ENCODE data around the gene CCL17. TPM values are rescaled to one million over a fixed set of nuclear protein-coding genes. Genes with fewer than 3 reads are reported as not detected.

The CCL17 gene
- total RNA-seq, 2 experiments from 2014 or later: not detected

- TF ChIP-seq CTCF (conservative IDR thresholded peaks at IDR 0.05; ENCODE audit: low read length) (peak; percentile 70), EZH2phosphoT487 (IDR thresholded peaks at IDR 0.05; ENCODE audit: borderline replicate concordance, low read depth, low read length) (no peak)
- Histone ChIP-seq H3K27ac (ENCODE audit: low read depth, low read length, poor library complexity, severe bottlenecking) (no peak overlapping the region), H4K20me1 (ENCODE audit: insufficient read depth, low read length) (no peaks in the 10 kb centered on the region), H3K9me2 (ENCODE audit: insufficient read depth, low read length) (no peaks in the 10 kb centered on the region), H3K79me2 (ENCODE audit: insufficient read depth, low read depth, low read length) (no peaks in the 10 kb centered on the region), H3K9me3 (ENCODE audit: low read length) (no peaks in the 10 kb centered on the region), H3K4me3 (ENCODE audit: low read depth, low read length, poor library complexity, severe bottlenecking) (no peak overlapping the region), H2AFZ (ENCODE audit: low read length) (no peak overlapping the region), H3K4me2 (ENCODE audit: low read length) (no peak overlapping the region), H3K36me3 (ENCODE audit: insufficient read depth, low read length) (peaks cover 3% of the 10 kb centered on the region), H3K4me1 (ENCODE audit: insufficient read depth, low read length, poor library complexity, severe bottlenecking) (peaks cover 10% of the 10 kb centered on the region)
- ChIA-PET POLR2A (interaction anchor here (0.9 kb wide), 1 partner anchor 9 kb away, joined by 3 read pairs; no protein-coding TSS in a partner anchor), CTCF (ENCODE audit: unreplicated experiment) (interaction anchor here (0.5 kb wide), 2 partner anchors 135 to 241 kb away, joined by 3 read pairs; no protein-coding TSS in a partner anchor)
- DNase-seq (ENCODE audit: low spot score): peak; percentile 23
- intact Hi-C loops (cut with micrococcal nuclease; ENCODE audit: unreplicated experiment): no loop called here
- no TSS peak for BruUV-seq (replicated peaks)
Measured at GRCh38 chr16:57422026-57422944, 17.7 kb downstream of the CCL17 start.

- no peak for TF ChIP-seq EZH2phosphoT487 (IDR thresholded peaks at IDR 0.05; ENCODE audit: borderline replicate concordance, low read depth, low read length)
- TF ChIP-seq CTCF (conservative IDR thresholded peaks at IDR 0.05; ENCODE audit: low read length): no peak
- no TSS peak for BruUV-seq (replicated peaks)
- H3K4me2 ChIP-seq (ENCODE audit: low read length): no peak overlapping the region
- no peaks in the 10 kb centered on the region for H4K20me1 ChIP-seq (ENCODE audit: insufficient read depth, low read length)
- DNase-seq (ENCODE audit: low spot score): no peak
- no peak overlapping the region for H3K4me3 ChIP-seq (ENCODE audit: low read depth, low read length, poor library complexity, severe bottlenecking)
- no peak overlapping the region for H3K27ac ChIP-seq (ENCODE audit: low read depth, low read length, poor library complexity, severe bottlenecking)
- ChIA-PET POLR2A (no interaction called here), CTCF (ENCODE audit: unreplicated experiment) (interaction anchor here (0.5 kb wide), 1 partner anchor 136 kb away, joined by 3 read pairs; no protein-coding TSS in a partner anchor)
- no peaks in the 10 kb centered on the region for H3K9me3 ChIP-seq (ENCODE audit: low read length)
- intact Hi-C loops (cut with micrococcal nuclease; ENCODE audit: unreplicated experiment): no loop called here
- H2AFZ ChIP-seq (ENCODE audit: low read length): no peak overlapping the region
- H3K79me2 ChIP-seq (ENCODE audit: insufficient read depth, low read depth, low read length): no peaks in the 10 kb centered on the region
- H3K36me3 ChIP-seq (ENCODE audit: insufficient read depth, low read length): peaks cover 11% of the 10 kb centered on the region
- peaks cover 9% of the 10 kb centered on the region for H3K4me1 ChIP-seq (ENCODE audit: insufficient read depth, low read length, poor library complexity, severe bottlenecking)
- H3K9me2 ChIP-seq (ENCODE audit: insufficient read depth, low read length): no peaks in the 10 kb centered on the region
Measured at GRCh38 chr16:57423152-57423551, 18.6 kb downstream of the CCL17 start.

- H3K9me2 ChIP-seq (ENCODE audit: insufficient read depth, low read length): no peaks in the 10 kb centered on the region
- no TSS peak for BruUV-seq (replicated peaks)
- no peak for DNase-seq (ENCODE audit: low spot score)
- H3K4me3 ChIP-seq (ENCODE audit: low read depth, low read length, poor library complexity, severe bottlenecking): no peak overlapping the region
- no peaks in the 10 kb centered on the region for H3K9me3 ChIP-seq (ENCODE audit: low read length)
- POLR2A ChIA-PET: no interaction called here
- intact Hi-C loops (cut with micrococcal nuclease; ENCODE audit: unreplicated experiment): no loop called here
- H4K20me1 ChIP-seq (ENCODE audit: insufficient read depth, low read length): no peaks in the 10 kb centered on the region
- peaks cover 23% of the 10 kb centered on the region for H3K36me3 ChIP-seq (ENCODE audit: insufficient read depth, low read length)
- CTCF ChIA-PET (ENCODE audit: unreplicated experiment): interaction anchor here (1.3 kb wide), 1 partner anchor 8 kb away, joined by 4 read pairs; no protein-coding TSS in a partner anchor
- no peak overlapping the region for H2AFZ ChIP-seq (ENCODE audit: low read length)
- no peak overlapping the region for H3K27ac ChIP-seq (ENCODE audit: low read depth, low read length, poor library complexity, severe bottlenecking)
- TF ChIP-seq EZH2phosphoT487 (IDR thresholded peaks at IDR 0.05; ENCODE audit: borderline replicate concordance, low read depth, low read length) (no peak), CTCF (conservative IDR thresholded peaks at IDR 0.05; ENCODE audit: low read length) (no peak)
- H3K4me2 ChIP-seq (ENCODE audit: low read length): no peak overlapping the region
- H3K4me1 ChIP-seq (ENCODE audit: insufficient read depth, low read length, poor library complexity, severe bottlenecking): no peaks in the 10 kb centered on the region
- H3K79me2 ChIP-seq (ENCODE audit: insufficient read depth, low read depth, low read length): no peaks in the 10 kb centered on the region
Measured at GRCh38 chr16:57424583-57424982, 20.0 kb downstream of the CCL17 start.

Measured in OCI-LY7 (cell line).